HG03108 (cell line): ENCODE data around the gene FAM227B.
"Not testable (repeated sequence)": the region's sequence is repeated elsewhere in the genome, so short reads cannot be mapped to it uniquely, and the experiment has no call there.

Experiments
- ATAC-seq: cut with Tn5 transposase; IDR thresholded peaks from one replicate; pipeline ENCODE4 v1.9.1; 2021; ENCODE audit warnings: moderate library complexity; ENCODE audit not compliant: unreplicated experiment

The FAM227B gene, protein sequence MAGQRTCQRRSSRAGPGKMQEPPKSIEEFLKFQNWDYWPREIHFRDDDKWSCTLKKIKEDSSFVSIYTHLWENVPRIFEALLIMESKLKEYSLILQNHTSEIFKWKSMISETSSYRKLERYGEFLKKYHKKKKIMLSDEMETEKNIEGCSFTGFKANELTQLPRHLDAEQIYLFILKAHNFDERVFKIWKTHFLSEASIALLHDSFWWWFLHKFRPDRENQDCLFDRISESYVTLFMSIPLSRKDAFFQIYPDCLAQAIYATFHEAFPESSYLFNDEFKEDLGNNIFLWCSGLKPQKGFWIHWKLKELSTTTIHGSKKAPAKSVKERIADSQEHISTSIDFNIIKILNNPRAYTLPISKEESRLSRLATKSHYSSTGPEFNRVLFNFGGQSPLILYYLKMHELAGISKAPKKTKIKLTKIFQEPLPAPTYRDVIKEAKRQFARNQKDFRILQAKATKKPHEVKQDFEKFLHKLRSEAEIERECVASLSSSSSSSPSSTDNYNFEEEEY

GRCh38 chr15:49620658-49621368 lies at the start of gene FAM227B, which contains the start of gene DTWD1:
Gene FAM227B, minus strand, starts transcription at chr15:49620818. Its CDS starts 5,647 bp downstream, at chr15:49615171.
Gene DTWD1, plus strand, starts transcription at chr15:49621048. Its CDS starts 4,120 bp downstream, at chr15:49625168.
- ATAC-seq, result peak; percentile 99

- ATAC-seq, result no peak
Measured at GRCh38 chr15:49669288-49669687, 48.7 kb upstream of the FAM227B start.

DNA sequence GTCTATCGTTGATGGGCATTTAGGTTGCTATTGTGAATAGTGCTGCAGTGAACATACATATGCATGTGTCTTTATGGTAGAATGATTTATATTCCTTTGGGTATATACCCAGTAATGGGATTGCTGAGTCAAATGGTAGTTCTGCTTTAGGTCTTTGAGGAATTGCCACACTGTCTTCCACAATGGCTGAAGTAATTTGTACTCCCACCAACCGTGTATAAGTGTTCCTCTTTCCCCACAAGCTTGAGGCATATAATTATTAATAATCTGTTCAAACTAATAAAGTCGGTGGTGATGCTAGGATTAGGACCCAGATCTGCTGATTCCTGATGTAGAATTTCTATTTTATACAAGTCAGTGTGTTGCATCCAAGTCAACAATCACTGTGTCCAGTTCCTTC lies 45.9 kb upstream of the FAM227B start:
- not testable (repeated sequence) for ATAC-seq

GRCh38 chr15:49664716-49665115 lies 44.1 kb upstream of the FAM227B start:
- ATAC-seq, result no peak

- ATAC-seq, result no peak
Measured at GRCh38 chr15:49656734-49657133, 36.1 kb upstream of the FAM227B start.

GRCh38 chr15:49652922-49653321 lies 32.3 kb upstream of the FAM227B start:
- no peak for ATAC-seq

DNA sequence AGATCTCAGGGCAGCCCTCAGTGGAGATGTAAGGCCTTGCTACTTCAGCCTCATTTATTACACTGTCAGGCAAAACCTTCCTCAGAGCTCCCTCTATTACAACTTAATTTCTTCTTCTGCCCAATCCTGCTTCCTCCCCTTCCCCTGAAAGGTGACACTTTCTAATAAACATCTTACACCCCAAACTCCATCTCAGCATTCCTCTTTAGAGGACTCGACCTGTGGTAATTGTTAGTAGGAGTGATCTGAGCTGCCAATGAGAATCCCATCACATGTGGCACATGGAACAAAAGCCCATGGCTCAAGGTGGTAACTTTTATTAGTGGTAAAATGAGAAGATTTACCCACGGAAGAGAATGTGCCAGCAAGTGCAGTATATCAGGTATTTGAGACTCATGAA lies 30.1 kb upstream of the FAM227B start:
- ATAC-seq, result no peak

- no peak for ATAC-seq
Measured at GRCh38 chr15:49649987-49650386, 29.4 kb upstream of the FAM227B start.

DNA sequence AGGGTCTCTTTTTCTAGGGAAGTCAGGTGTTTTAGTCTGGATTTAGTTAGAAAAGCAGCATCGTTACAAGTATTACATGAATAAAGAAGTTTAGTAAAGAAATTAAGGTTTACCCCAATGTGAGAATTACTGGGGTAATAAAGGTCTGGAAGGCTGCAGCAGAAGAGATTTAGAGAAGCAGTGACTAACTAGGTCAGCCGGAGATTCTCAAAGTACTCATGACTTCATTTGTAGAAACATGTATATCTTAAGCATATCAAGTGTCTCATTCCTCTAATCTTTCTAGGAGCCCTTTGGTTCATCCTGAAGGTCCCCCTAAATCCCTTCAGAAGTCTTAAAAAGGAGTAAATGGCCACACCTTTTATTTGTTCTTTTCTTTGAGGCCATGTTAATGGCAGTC lies 26.3 kb upstream of the FAM227B start:
- no peak for ATAC-seq

GRCh38 chr15:49645941-49646340 lies 25.3 kb upstream of the FAM227B start:
- no peak for ATAC-seq

- no peak for ATAC-seq
Measured at GRCh38 chr15:49645277-49645676, 24.7 kb upstream of the FAM227B start.

DNA sequence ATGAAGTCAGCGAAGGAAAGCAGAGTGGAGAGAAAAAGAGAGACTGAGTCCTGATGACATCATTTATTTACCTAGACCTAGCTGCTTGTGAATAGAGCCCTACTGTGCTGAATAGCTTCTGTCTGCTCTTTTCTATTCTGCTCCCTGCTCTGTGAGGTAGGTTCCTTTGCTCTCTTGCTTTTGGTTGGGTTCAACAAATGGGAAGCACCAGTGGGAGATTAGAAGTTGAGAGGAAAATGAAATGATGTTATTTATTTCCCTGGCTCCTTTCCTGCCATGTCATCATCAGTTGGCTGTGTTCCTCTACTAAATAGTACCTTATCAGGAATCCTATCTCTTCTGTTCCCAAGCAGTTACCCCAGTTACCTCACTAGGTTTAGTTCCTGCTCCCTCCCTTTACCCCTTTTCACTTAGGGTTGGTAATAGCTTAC lies 23.8 kb upstream of the FAM227B start:
- no peak for ATAC-seq

DNA sequence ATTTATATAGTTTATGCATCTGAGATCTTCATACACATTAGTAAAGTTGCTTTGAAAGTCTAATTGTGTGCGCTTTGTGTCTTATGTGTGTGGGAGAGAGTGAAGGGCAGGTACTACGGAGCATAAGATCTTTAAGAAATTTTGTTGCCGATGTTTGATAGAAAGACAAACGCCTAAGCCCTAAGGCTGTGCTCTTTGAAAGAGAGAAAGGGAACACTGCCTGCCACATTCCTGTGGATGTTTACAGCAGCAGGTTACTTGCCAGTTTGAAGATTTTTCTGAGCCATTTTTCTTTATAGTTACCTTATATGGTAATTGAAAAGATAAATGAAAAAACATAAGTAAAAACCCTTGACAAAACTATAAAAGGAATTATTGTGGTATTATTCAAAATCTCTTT lies 17.2 kb upstream of the FAM227B start:
- ATAC-seq, result no peak

- no peak for ATAC-seq
Measured at GRCh38 chr15:49628379-49628778, 7.8 kb upstream of the FAM227B start.

DNA sequence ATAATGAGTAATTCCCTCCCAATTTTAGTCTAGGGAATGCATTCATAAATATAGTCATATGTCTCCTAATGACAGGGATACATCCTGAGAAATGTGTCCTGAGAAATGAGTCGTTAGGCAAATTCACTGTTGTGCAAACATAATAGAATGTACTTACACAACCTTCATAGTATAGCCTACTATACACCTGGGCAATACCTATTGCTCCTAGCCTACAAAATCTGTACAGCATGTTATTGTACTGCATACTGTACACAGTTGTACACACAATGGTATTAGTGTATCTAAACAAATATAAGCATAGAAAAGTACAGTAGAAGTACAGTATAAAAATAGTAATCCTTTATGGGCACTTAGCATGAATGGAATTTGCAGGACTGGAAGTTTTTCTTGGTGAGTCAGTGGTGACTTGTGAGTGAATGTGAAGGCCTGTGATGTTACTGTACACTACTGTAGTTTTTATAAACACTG lies 6.8 kb upstream of the FAM227B start:
- ATAC-seq, result no peak

DNA sequence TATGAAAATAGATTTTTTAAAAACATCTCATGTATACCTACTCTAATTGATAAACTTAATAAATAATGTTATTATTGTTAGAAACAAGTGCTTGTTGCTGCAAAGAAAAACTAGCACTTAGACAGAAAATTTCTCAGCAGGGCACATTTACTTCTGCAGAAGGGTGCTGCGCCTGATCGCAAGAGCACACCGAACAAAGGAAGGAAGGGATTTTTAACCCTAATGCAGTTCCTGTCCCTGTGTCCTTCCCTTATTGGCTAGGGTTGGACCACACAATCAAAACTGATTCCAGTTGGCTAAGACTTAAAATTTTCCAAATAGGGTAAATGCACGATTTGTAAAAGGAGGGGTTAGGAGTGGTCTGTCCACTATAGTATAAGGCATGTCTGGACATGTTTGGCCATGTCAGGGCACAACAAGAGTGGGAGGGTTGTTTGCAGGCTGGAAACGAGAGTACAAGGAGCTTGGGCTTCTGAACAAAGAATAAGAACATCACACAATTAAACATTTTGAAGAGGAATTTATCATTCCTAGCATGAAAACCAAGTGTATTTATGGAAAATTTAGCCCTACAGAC lies 4.9 kb upstream of the FAM227B start:
- ATAC-seq, result no peak

- ATAC-seq, result no peak
Measured at GRCh38 chr15:49624056-49624455, 3.4 kb upstream of the FAM227B start.

DNA sequence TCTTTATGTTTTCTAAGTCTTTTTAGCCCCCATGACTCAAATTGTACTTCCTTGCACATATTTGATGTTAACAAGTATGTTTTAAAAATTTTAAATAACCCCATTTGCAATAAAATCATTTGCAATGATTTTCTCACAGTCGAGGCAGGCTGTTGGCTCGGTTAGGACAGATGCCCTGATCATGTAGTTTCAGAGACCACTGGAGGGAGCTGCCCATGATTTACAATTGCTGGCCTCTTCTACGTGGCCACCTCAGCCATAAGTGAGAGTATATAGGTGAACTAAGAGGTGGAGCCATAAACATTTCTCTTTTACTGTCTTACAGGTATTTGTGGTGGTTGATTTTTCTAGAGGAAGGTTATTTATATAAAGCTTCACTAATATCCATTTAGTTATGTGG lies 1.9 kb upstream of the FAM227B start:
- no peak for ATAC-seq

GRCh38 chr15:49621887-49622286 lies 1.3 kb upstream of the FAM227B start:
- no peak for ATAC-seq

GRCh38 chr15:49621401-49621811 lies 788 bp upstream of the FAM227B start:
- ATAC-seq, result no peak

DNA sequence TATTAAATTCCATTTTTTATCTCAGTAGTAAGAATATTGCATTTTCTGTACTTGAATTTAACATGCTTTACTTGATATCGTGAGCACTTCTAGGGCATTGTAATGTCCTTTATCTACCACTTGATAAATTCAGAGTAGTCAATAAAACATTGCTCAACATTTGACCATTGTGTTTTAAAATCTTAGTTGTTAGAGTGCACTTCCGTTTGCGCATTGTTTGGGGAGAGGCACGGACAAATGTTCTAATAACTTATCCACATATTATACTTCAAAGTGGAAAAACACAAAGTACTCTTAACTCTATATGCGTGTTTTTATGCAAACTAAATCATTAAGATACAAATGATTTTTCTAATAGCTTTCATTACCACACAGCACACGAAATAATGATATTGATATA lies 419 bp downstream of the FAM227B start:
- no peak for ATAC-seq
